Stimulated activated CD8-positive, alpha-beta memory T cell treated with anti-CD3 and anti-CD28 coated beads, Interleukin-7, amount 100 ng/mL, for 48 hours (primary cell): ENCODE results near the gene BOC.

Experiments
- DNase-seq, 2 donors: peaks; one replicate each; pipeline ENCODE4 v3.0.0-alpha.2; 2020; ENCODE audit warnings: low read depth in 1 of 2; ENCODE audit errors: extremely low read depth in 1 of 2

BOC gene

DNA sequence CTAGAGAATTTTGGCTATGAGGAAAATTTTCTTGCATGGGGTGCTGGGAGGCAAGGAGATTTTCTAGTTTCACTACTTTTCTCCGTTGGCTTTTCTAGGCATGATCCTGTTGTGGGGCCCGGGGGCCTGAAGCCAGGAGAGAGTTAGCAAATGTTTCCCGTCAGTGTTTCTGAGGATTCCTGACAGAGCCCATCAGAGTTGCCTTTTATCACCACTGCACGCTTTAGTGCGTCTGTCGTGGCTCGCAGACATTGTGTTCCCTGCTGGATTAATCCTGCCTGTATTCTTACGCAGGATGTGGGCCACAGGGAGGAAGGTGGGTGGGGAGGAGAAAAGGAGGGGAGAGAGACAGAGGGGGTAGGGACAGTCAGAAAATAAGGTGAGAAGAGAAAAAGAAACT lies 18.1 kb upstream of the BOC start:
- no peak for DNase-seq

DNA sequence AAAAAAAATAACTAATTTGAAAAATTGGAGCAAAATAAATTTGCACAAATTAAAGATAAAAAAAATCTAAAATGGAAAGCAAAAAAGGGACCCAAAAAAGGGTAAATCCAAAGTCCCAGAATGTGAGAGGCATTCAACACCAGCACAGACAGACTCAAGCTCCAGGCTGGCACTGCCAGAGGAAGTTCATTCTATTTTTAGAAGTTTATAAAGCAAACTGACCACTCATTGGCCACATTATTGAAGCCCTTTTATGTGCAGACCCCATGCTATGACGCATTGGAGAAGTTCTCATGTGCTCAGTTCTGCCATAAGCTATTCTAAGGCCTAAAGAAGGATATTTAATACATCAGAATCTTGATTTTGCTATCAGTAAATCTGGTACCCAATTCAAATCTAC lies 17.6 kb upstream of the BOC start:
- DNase-seq = no peak

DNA sequence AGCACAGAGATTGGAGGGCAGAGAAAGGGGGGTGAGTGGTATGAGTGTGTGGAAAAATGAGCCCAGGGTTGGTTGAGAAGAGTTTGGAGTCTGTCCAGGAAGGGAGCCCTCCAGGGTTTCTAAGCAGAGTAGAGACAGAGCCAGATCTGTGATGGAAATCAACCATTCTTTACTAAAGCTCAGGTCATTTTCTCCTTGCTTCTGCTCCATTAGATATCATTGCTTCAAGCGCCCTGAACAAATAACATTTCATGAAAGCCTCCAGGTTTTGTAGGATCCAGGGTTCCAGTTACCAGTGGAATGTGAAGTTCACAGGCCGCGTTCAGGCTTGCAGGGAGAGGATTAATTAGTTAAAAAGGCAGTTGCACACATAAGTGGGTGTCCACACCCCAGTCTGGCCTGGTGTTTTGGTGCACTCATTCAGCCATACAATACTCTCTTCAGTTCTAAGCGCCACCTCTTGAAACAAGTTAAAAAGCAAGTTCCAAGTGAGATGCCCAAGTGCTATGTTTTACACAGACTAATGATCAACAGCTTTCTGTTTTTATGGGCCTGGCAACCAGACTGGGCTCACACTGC lies 16.4 kb upstream of the BOC start:
- DNase-seq = no peak

DNA sequence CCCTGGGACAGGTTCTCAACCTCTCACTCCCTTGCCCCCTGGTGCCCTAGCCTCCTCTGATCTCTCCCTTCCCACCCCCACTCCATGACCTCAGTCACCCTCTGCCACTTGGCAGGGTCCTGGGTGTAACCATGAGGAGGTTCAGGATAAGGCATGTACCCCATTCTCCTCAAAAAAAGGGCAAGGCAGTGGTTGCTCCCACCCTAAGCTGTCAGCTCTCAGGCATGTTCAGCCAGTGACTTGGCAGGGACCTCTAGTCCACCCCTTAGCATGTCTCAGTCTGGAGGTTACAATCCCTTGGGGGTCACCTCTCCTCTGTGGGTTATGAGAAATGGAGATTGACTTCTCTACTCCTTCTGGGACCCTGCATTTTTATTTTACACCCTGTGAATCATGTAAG lies 11.0 kb upstream of the BOC start:
- no peak for DNase-seq

DNA sequence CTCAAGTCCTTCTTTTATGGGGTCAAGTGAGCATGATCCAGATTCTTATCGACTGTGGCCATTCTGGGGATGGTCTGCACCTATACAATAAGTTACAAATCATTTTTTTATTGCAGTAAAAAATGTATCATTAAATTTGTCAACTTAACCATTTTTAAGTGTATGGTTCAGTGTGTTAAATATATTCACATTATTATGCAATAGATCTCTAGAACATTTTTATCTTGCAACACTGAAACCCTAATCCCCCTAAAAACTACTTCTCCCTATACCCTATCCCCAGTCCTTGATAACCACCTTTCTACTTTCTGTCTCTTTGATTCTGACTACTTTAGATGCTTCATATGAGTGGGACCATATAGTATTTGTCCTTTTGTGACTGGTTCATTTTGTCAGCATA lies 10.4 kb upstream of the BOC start:
- DNase-seq = no peak

DNA sequence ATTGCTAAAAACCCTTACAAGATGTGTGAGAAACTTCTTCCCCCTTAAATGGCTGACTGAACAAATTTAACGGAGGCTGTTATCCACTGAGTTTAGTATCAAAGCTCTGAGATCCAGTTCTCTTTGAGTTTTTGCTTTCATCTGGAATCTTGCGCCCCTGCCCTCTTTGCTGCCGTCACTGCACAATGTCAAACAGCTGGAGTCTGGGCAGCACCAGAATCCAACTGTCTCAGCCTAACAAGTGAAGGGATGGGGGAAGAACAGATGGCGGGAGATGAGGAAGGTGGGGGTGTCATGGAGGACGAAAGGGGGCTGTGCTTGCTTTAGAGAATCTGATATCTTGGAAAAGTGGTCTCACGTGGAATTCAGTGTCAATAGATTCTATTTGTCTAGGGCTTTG lies 7.0 kb upstream of the BOC start:
- DNase-seq = no peak

DNA sequence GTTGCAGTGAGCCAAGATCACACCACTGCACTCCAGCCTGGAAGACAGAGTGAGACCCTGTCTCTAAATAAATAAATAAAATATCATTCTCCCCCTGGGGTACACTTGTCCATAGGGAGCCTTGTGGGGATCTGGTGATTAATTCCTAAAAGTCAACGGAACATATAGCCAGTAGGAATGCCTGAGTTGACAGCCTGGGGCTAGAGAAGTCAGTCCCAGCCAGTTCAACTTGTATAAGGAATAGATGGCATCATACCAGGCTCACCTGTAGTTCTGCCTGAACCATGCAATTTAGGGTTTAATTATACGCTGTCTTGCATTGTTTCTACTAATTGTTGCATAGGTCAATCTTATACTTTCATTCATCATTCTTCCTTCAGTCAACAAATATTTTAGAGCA lies 5.9 kb upstream of the BOC start:
- no peak for DNase-seq

DNA sequence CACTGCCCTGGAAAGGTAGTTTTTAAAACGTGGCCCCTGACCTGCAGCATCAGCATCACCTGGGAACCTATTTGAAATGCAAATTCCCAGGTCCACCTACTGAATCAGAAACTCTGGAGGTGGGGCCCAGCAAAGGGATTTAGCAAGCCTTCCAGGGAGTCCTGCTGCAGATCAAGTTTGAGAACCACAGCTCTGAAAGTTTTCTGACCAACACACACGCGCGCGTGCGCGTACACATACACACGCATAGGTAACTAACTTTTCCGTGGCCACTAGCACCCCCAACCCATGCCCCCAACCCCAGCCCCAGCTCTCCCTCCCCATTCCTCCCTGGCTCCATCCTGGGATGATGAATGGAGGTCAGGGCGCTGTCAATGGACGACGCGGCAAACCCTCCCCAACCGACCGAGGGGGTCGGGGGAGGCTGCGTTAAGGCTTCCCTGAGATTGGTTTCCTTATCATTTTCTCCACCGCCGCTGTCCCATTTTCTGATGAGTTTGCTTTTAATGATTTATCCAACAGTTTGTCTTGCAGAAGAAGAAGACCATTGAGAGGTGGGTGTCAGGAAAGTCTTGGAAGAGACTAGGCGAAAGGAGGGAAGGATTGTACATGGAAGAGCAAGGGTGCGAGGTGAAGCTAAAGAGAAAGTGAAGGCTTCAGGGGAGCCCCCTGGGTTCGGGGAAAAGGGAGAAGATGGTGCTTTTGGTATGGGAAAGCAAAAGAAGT lies 590 bp upstream of the BOC start:
- no peak for DNase-seq

DNA sequence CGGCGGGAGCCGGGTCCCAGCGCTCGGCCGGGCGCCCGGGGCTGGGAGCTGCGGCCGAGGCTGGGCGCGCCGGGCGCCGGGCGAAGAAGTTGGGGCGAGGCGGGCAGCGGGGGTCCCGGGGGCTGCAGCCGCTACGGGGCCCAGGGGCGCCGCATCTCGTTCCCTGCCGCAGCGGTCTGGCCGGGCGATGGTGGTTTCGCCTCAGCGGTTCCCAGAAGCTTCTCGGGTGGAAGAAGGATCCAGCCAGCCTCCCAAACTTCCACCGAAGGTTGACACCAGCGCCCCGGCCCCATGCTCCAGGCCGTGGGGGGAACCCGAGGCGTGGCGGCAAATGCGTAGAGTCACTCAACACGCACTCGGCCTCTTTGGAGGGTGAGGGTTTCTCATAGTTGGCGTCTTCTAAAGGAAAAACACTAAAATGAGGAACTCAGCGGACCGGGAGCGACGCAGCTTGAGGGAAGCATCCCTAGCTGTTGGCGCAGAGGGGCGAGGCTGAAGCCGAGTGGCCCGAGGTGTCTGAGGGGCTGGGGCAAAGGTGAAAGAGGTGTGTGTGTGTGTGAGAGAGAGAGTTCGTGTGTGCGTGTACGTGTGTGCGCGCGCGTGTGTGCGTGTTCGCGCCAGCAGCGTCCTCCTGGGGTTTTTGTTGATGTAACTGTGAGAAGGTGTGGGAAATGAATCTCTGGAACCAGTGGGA lies 940 bp downstream of the BOC start:
- DNase-seq = no peak

DNA sequence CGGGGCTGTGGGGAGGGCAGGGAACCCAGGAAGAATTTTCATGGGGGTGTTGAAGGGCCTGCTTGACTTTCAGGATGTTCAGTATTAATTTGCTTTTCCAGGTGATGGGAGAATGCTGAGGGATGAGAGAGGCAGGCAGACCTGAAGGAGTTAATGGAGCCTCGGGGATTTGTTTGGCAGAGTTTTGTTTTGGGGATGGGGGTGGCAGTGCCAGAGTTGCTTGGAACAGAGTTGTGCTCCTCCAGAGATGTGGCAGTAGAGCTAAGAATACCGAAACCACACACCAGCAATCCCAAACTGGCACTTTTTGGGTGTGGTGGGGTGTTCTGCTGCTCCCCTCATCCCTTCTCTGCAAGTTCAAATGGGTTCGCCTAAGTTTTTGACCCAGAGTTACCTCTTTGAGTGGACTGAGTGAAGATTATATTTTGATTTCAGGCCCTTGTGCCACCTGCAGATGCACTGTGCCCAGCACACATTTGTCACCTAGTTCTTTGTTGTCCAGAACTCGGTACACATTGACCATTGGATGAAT lies 1.6 kb downstream of the BOC start:
- no peak for DNase-seq

DNA sequence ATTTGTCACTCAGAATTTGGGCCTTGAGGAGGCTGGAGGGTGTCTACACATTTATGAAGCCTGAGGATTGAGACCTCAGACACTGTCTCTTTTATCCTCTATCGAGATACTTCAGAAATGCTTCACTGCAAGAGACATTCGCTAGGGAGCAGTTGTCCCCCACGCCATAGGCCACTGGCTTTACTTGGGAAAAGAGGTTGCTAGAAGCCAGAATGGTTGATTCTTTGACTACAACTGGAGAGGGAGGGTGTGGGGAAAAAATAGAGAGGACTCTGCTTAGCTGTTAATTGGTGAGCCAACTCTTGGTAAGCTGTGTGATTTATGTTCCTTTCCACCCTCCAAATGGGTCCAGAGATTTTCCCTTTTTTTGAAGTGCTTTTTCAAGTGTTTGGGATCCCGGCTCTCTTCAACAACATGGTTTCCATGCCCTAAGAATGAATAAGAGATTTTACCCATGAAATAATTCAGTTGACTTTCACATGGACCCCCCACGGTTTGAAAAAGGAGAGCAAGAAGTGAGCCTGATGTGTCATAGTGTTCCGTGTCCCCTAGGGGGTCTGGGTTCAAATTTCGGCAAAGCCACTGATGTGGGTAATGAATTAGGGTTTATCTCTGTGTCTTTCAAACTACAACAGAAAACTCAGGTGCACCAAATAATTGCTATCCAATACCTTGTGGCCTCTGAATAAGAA lies 2.7 kb downstream of the BOC start:
- DNase-seq = no peak

DNA sequence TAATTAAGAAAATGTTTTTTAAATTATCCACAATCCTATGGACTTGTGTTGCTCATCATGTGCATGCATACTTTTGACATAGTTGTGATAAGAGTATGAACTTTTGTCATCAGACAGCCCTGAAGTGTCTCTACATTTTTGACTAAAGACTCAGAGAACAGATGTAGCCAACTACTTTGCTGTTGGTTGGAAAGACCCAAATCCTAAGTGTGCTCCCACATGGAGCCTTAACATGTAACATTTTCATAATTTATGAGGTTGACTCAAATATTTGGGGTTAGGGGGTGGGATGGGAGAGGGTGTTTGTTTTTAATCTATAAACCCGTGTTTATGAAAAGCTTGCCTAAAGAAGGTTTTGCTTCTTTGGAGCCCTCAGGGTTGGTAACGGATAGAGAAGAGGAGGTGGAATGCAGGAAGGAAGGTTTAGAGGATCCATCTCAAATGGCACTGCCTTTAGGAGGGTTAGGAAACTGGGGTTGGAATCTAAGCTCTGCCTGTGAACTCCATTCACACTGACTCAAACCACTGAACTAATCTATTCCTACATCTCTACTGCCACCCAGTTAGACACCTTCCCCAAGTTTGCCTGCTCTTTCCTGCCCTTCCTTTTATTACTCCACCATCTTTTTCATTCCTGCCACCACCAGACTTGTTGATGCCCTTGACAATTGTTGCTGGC lies 3.7 kb downstream of the BOC start:
- no peak for DNase-seq

DNA sequence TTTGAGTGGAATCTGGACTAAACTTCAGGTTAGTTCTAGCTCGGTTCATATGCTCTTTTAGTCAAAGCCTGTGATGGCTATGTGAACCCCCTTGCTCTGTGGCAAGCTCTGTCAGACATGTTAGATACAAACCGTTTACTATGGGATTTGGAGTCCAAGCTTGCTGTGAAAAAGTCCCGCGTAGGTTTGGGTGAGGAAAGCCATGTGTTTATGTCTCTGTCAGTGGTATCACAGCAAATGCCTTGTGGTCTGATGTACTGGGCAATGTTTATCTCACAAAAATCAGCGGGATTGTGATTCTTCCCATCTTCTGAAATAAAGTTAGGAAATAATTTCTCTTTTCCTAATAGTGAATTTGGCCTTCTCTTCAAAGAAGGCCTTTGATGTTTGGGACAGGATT lies 5.0 kb downstream of the BOC start:
- DNase-seq = no peak

DNA sequence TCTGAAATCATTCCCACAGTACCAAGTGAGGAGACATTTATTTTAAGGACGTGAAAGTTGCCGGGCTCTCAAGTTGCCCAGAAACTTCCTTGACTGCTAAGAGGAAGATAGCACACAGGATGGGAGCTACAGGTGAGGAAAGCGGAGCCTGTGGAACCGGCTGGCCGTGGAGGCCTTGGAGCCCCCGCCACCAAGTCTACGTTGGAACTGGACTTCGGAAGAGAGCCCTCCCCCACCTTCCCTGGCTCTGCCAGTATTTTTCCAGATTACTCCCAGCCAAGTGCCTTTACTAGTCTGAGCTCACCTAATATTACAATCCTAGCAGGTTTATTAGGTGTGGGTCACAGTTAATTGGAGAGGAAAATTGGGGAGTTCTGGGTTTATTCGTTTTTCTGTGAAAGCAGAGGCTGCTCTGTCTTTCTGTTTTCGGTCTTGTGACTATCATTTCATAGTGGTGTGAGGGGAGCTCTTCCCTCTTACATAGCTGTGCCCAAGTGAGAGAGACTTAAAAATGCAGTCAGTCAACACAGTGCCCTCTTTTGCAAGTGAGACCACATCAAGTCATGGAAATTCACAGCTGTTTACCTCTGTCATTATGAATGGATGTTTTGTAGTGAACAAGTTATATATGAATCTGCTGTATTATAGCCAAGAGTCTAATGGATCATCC lies 6.8 kb downstream of the BOC start:
- DNase-seq = no peak

DNA sequence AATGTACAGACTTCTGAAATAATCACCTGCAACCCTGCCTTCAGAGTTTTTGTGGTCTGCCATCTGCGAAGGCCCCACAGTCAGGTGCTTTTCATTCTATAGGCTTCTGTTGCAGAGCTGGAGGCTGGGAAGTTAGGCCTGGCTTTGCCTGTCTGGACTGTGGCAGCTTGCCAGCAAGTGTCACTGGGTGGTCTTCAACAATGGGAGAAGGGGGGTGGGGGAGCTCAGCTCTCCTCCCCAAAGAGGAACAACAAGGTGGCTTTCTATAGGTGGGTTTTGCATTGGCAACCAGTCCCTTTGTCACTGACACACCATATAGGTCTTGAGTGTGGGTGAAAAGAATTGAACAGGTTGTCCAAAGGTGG lies 7.3 kb downstream of the BOC start:
- DNase-seq = no peak

DNA sequence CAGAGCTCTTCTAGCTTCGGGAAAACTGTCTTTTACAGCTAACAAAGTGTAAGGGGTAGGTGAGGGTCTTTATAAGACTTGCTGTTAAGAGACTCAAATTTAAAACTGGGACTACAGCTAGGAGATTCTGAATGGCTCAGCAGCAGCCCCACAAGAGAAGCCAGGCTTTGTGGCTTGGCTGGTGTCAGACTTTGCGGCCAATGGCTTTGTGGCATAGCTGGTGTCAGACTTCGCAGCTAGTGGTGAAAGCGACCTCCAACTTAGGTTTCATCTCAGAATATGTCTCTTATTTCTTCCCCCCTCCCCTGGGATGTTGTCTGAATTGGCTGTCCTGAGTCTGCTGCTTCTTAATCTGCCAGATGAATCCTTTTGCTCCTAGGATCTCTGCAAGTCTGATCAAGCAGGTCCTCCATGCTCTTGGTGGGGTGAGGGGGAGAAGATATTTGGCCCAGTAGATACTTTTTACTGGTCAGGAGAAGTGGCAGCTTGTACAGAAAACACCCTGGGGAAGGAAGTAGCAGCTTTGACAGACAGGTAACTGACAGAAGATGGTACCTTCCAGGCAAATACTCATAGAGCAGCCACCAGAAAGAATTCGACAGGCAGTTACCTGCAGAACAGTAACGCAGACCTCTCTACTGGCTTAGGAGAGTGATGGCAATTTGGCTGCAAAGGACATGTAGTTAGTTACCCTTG lies 8.4 kb downstream of the BOC start:
- DNase-seq = no peak

DNA sequence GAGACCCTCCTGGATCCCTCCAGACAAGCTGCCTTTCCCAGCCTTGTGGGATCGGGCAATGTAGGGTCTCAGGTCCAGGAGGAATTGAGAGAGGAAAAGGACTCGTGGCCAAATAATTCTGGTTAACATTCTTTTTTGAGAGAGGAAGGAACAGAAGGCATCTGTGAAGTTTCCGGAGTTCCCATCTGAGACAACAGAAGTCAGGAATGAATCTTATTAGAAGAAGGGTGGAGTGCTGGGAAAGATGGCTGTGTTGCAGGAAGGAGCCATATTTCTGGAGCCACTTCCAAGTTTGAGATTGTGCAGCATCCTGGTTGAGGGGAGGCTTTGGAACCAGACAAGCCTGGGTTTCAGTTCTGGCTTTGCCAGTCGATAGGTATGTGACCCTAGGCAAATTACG lies 9.4 kb downstream of the BOC start:
- no peak for DNase-seq

DNA sequence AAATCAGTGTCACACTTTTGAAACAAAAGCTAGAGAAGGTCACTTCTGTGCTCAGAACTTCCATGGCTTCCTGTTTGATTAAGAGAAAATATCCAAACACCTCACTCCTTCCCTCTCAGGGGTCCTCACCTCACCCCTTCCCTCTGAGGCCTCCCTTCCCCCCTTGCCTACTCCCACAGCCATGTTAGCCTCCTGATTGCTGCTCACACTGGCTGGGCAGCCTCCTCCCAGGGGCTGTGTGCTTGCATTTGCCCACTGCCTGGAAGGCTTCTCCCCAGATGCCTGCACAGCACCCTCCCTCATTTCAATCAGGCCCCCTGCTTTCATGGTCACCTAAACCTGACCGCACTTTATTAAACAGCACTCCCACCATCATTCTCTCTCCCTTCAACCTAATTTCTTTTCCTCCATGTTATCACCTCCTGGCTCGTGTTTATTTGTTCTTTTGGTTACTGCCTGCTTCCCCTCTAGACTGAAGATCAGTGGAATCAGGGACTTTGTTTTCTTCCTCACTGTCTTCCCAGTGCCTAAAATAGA lies 10.4 kb downstream of the BOC start:
- DNase-seq = no peak

DNA sequence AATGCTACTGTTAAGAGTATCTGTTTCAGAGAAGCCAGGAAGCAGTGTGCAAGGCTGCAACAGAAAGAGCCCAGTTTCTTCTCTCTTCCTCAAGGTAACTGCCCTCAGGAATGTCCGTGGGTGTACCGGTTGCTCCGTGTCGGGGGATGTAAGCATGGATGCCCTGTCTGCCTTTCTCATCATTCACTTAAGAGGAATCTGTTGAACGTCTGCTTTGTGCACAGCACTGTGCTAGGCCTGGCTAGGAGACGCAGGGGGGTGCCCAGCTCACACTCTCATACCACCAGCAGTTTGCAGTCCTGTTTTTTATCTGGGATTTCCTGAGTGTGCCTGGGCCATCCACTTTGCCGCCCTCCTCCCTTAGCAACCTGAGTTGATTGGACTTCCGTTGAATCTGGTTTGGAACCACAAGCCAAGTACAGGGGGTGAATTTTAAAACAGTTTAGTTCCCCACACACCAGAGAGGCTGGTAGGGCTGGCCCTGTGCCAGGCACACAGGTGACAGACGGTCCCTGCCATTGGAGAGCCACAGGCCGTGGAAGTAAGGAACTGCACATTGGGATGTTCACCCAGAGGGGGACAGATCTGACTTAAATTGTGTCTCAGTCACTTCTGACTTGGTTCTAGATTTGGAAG lies 11.2 kb downstream of the BOC start:
- DNase-seq = no peak
